ENCODE measurements around the gene COX10.

DNA sequence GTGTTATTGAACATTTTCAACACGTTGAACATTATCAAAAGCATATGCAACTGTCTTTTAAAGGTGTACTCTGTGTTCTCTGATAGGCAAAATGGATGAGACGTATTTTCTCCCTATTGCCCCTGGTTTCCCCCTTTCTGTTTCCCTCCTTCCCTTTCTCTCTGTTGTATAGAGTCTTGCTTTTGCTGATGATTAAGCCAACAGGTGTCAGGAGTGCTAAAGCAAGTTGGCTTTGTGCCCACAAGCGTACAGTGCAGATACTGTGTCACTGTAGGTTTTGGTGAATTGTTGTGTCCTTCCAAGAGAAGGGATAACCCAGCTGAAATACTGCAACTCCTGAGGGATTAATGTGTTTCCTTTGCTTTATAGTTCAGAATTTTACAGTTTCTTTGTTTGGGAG lies 74.4 kb downstream of the COX10 start:
- TF ChIP-seq, protein P1, sequence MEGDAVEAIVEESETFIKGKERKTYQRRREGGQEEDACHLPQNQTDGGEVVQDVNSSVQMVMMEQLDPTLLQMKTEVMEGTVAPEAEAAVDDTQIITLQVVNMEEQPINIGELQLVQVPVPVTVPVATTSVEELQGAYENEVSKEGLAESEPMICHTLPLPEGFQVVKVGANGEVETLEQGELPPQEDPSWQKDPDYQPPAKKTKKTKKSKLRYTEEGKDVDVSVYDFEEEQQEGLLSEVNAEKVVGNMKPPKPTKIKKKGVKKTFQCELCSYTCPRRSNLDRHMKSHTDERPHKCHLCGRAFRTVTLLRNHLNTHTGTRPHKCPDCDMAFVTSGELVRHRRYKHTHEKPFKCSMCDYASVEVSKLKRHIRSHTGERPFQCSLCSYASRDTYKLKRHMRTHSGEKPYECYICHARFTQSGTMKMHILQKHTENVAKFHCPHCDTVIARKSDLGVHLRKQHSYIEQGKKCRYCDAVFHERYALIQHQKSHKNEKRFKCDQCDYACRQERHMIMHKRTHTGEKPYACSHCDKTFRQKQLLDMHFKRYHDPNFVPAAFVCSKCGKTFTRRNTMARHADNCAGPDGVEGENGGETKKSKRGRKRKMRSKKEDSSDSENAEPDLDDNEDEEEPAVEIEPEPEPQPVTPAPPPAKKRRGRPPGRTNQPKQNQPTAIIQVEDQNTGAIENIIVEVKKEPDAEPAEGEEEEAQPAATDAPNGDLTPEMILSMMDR (conservative IDR thresholded peaks at IDR 0.05; ENCODE audit: low read length) = no peak
- no peak for TF ChIP-seq EZH2phosphoT487 (IDR thresholded peaks at IDR 0.05; ENCODE audit: borderline replicate concordance, low read depth, low read length)

All from OCI-LY7 (cell line).